ENCODE results near the gene PVRIG.
"Not testable (repeated sequence)": the region's sequence is repeated elsewhere in the genome, so short reads cannot be mapped to it uniquely, and the experiment has no call there.

Gene PVRIG

DNA sequence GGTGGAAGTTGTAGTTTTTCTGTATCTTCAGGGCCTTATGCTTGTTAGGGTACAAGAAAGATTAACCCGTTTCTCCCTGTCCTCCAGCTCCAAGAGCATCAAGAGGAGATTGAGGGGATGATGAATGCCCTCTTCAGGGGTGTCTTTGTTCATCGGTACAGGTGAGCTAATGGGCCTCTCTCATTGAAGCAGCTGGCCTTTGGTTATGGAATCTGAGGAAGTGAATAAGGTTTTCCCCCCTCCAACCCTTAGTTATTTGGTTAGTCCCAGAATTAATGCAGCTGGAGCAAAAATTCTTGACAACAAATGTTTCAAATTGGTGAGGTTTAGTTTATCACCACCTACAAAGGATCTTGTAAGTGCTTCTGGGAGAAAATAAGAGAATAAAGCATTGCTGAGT lies 24.5 kb upstream of the PVRIG start:
- DNase-seq, result no peak

- not testable (repeated sequence) for DNase-seq
These were observed 23.8 kb upstream of the PVRIG start for GRCh38 chr7:100195901-100196322.

GRCh38 chr7:100198266-100198665 lies 21.5 kb upstream of the PVRIG start:
- no peak for DNase-seq

- no peak for DNase-seq
These were observed 19.1 kb upstream of the PVRIG start for GRCh38 chr7:100200693-100201092.

GRCh38 chr7:100204454-100204853 lies 15.3 kb upstream of the PVRIG start:
- DNase-seq, result no peak

DNA sequence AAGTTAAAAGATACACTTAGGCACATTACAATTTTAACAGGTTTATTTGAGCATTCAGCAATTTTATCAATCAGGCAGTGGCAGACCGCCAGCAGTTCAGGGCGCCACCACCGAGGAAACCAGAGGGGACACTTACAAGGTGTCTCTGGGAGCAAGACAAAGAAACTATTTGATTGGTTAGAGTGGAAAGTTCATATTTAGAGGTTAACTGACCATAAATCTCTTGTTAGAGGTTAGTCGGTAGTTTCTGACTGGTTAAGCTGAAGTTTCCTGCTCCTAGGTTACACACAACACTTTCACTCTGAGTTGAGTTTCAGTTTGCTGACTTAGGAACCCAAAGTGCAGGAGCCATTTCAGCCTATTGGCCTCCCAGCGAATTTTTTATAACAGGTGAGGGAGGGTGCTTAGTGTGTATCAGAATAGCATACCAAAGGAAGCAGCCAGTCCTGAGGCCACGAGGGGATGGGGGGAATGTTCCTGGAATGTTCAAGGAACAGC lies 10.8 kb upstream of the PVRIG start:
- no peak for DNase-seq

DNA sequence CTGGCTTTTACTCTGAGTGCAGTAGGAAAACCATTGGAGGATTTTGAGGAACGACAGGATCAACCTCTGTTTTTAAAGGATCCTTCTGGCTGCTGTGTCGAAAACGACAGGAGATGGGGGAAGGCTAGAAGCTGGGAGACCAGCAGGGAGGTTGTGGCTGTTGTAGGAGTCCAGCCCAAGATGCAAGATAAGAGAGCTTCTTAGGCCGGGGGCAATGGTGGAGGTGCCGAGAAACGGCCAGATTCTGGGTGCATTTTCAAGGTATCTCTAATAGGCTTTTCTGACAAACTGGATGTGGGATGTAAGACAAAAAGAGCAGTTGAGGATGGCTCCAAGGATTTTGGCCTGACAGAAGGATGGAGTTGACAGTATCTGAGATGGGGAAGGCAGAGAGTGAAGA lies 10.3 kb upstream of the PVRIG start:
- DNase-seq, result no peak

- DNase-seq, result no peak
These were observed 8.9 kb upstream of the PVRIG start for GRCh38 chr7:100210805-100211204.

- no peak for DNase-seq
These were observed 8.4 kb upstream of the PVRIG start for GRCh38 chr7:100211342-100211780.

- DNase-seq, result no peak
These were observed 7.0 kb upstream of the PVRIG start for GRCh38 chr7:100212631-100213286.

DNA sequence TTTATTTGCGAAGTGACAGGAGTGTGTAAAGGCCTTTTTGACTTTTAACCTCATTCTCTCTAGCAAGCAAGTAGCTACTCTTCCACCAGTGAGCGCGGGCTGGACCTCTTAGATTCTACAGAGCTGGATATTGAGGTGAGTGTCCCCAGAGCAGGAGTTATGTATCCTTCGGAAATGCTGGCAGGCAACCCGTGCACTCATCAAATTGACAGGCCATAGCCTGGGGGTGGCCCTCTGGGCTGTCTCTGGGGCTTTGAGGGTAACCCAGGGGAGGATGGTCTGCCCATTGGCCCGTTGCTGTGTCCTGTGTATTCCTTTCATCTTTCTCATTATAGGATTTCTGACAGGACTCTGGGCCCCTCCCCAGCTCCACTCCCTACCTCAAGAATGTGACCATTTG lies 6.1 kb upstream of the PVRIG start:
- no peak for DNase-seq

DNA sequence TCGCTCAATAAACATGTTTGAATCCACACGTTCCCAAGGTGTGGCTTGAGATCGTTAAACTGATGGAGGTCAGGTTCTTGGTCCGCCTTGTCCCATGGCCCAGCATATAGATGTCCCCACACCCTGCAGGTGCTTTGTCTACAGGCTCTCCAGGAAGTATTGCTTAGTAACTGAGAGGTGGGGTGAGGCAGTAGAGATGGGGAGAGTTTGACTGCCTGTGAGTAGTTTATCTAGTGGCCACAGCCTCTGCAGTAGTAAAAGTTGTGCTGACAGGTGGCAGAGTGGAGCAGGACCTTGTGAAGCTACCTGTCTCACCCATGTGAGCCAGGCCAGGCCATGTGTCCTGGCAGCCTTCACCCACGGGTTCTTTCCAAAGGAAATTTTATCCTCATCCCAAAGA lies 5.4 kb upstream of the PVRIG start:
- not testable (repeated sequence) for DNase-seq

- DNase-seq, result peak; percentile 20
These were observed 3.9 kb upstream of the PVRIG start for GRCh38 chr7:100215895-100216294.

DNA sequence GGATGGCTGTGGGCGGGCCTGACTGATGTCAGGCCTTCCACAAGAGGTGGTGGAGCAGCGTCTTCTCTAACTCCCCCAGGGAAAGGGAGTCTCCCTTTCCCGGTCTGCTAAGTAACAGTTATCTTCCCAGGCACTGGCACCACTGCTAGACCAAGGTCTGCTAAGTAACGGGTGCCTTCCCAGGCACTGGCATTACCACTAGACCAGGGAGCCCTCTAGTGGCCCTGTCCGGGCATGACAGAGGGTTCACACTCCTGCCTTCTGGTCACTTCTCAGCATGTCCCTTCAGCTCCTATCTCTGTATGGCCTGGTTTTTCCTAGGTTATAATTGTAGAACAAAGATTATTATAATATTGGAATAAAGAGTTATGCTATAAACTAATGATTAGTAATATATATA lies 1.8 kb upstream of the PVRIG start:
- not testable (repeated sequence) for DNase-seq

- DNase-seq, result no peak
These were observed 445 bp upstream of the PVRIG start for GRCh38 chr7:100219271-100219737.

DNA sequence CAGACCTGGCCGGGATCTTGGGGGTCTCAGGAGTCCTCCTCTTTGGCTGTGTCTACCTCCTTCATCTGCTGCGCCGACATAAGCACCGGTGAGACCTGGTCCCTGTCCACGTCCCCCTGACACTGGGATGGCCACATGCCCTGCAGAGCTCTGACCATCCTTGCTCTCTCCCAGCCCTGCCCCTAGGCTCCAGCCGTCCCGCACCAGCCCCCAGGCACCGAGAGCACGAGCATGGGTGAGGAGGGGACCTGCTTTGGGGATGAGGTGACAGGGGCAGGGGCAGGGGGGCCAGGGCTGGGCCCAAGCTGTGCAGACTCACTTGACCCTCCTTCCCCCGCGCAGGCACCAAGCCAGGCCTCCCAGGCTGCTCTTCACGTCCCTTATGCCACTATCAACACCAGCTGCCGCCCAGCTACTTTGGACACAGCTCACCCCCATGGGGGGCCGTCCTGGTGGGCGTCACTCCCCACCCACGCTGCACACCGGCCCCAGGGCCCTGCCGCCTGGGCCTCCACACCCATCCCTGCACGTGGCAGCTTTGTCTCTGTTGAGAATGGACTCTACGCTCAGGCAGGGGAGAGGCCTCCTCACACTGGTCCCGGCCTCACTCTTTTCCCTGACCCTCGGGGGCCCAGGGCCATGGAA lies 959 bp downstream of the PVRIG start:
- DNase-seq, result no peak

DNA sequence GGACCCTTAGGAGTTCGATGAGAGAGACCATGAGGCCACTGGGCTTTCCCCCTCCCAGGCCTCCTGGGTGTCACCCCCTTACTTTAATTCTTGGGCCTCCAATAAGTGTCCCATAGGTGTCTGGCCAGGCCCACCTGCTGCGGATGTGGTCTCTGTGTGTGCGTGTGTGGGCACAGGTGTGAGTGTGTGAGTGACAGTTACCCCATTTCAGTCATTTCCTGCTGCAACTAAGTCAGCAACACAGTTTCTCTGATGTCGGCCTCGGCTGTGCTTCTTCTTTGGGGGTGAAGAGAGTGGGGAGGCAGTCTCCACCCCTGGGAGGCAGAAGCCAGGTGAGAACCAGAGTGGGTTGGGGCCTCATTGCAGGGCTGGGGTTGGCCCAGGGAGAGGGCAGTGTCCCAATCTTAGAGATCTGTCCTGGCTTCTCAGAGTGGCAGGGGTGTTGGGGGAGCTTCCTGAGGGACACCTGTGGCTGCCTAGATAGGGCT lies 1.5 kb downstream of the PVRIG start:
- no peak for DNase-seq

- no peak for DNase-seq
These were observed 2.2 kb downstream of the PVRIG start for GRCh38 chr7:100221767-100222444.

DNA sequence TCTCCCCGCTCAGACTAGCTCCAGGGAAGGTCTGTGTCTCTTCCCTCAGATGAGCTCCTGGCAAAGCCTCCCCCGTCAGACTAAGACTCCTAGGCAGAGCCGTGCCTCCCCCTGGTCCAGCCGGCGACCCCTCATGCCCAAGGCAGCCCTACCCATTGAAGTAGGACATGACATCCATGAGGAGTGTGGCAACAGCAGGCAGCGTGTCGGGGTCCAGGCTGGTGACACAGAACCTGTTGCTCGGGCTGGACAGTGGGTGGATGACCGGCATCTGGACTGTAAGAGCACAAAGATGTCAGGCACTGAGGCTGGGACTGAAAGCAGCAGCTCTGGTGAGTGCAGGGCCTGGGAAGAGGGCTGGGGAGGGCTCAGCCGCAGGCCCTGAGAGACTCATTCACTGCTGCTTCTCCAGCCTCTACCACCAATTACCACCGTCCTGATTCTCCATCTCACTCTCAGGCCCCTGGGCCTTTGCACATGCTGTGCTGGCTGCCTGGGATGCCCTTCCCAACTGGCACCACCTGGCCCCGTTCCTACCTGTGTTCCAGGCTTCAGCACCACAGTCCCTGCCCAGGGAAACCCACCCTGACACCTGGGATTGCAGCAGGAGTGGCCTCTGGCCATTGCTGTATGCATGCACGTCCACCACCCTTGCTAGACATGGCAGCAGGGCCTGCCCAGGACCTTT lies 2.8 kb downstream of the PVRIG start:
- DNase-seq, result no peak

GRCh38 chr7:100223376-100223927 lies 3.7 kb downstream of the PVRIG start:
- not testable (repeated sequence) for DNase-seq

GRCh38 chr7:100224891-100225290 lies 5.1 kb downstream of the PVRIG start:
- DNase-seq, result not testable (repeated sequence)

- not testable (repeated sequence) for DNase-seq
These were observed 15.0 kb downstream of the PVRIG start for GRCh38 chr7:100234660-100235317.

Data from fibroblast of skin of scalp (primary cell).